Mucosa of descending colon (tissue), 3 donors: ENCODE results near the gene RRP9. TPM values are rescaled to one million over a fixed set of nuclear protein-coding genes. Genes with fewer than 3 reads are reported as not detected.

Source experiments
- ATAC-seq: fragments of 200-7000 bp; cut with Tn5 transposase; one replicate; pipeline ENCODE4 v1.9.1; 2020; ENCODE audit warnings: mild to moderate bottlenecking, moderate library complexity
- DNase-seq, 3 donors: peaks; one replicate each; pipeline ENCODE4 v3.0.0-alpha.2; 2020
- H3K36me3 ChIP-seq: fragments of 200-600 bp; one replicate; pipeline ENCODE4 v1.8.0; 2021; ENCODE audit warnings: low read depth, mild to moderate bottlenecking
- H3K4me1 ChIP-seq: fragments of 200-600 bp; one replicate; pipeline ENCODE4 v1.8.0; 2021; ENCODE audit warnings: low read depth, mild to moderate bottlenecking
- H3K4me3 ChIP-seq: fragments of 200-600 bp; one replicate; pipeline ENCODE4 v1.8.0; 2021; ENCODE audit warnings: mild to moderate bottlenecking
- H3K9me3 ChIP-seq: fragments of 200-600 bp; one replicate; pipeline ENCODE4 v1.8.0; 2021; ENCODE audit warnings: mild to moderate bottlenecking
- CTCF ChIP-seq: fragments of 200-600 bp; IDR thresholded peaks from one replicate; pipeline ENCODE4 v1.8.0; 2022; ENCODE audit warnings: antibody characterized with exemption, mild to moderate bottlenecking
- intact Hi-C, 2 donors: fragments of 100-400 bp; cut with DNase I in 1 of 2; cut with micrococcal nuclease in 1 of 2; formaldehyde crosslinking; loops; one replicate each; pipeline versions ENCODE4 v1.11.0 to v1.11.1; 2022; cut with DNase I, micrococcal nuclease
- total RNA-seq, 3 donors: library from RNA; stranded (reverse); fragmentation: NEBNext Ultra II Directional in 2 of 3; extraction: Animal tissue kit (Norgen Biotek cat#: 25700) in 2 of 3; gene quantifications; one replicate each; pipeline versions ENCODE4 v1.2.1 to v1.2.4, GENCODE V29; 2021 to 2023
- donor health status: DM: no; HTN: no; CAD: no; lungs with moderate emphysema.
- donor health status: DM: no; HTN: no; CAD: no.
- donor health status: DM: no; HTN: yes; CAD: no.

RRP9 gene
- total RNA-seq, 3 donors from 2014 or later, result 11.9 to 15.7 (median 15.3) TPM

GRCh38 chr3:51968170-51968775 is 26.6 kb upstream of the RRP9 start:
- H3K9me3 ChIP-seq, result no peaks in the 10 kb centered on the region
- H3K36me3 ChIP-seq, result no peaks in the 10 kb centered on the region
- H3K4me3 ChIP-seq, result peak overlapping the region; percentile 50
- peaks cover 17% of the 10 kb centered on the region for H3K4me1 ChIP-seq
- ATAC-seq, result peak; percentile 6
- TF ChIP-seq CTCF, result no peak
- DNase-seq, result peak in 1 of 3 donors; percentile 45
- intact Hi-C loops, result no loop called here

- ATAC-seq, result peak; percentile 77
- DNase-seq, result peak; percentile 59 to 75 (median 67)
These were observed 25.9 kb upstream of the RRP9 start, which contains the start of gene PCBP4 for GRCh38 chr3:51967384-51968169. TSS of gene PCBP4 (minus strand) at chr3:51967454. CDS start at chr3:51961240, 6,214 bp downstream.

GRCh38 chr3:51966922-51967383 is 25.2 kb upstream of the RRP9 start:
- no peak for TF ChIP-seq CTCF
- DNase-seq (peak in 1 of 3 donors; percentile 70), ATAC-seq (peak; percentile 67)
- Histone ChIP-seq H3K4me1 (peaks cover 11% of the 10 kb centered on the region), H3K36me3 (no peaks in the 10 kb centered on the region), H3K9me3 (no peaks in the 10 kb centered on the region), H3K4me3 (peak overlapping the region; percentile 32)
- intact Hi-C loops, result no loop called here

More at GRCh38 chr3:51967384-51968169, 25.9 kb upstream of the RRP9 start, which contains the start of gene PCBP4:
- no peaks in the 10 kb centered on the region for H3K36me3 ChIP-seq
- H3K4me3 ChIP-seq, result peak within 1 kb of the TSS; percentile 50
- no peaks in the 10 kb centered on the region for H3K9me3 ChIP-seq
- H3K4me1 ChIP-seq, result peaks cover 16% of the 10 kb centered on the region
- no peak for TF ChIP-seq CTCF
- intact Hi-C loops, result no loop called here

DNA sequence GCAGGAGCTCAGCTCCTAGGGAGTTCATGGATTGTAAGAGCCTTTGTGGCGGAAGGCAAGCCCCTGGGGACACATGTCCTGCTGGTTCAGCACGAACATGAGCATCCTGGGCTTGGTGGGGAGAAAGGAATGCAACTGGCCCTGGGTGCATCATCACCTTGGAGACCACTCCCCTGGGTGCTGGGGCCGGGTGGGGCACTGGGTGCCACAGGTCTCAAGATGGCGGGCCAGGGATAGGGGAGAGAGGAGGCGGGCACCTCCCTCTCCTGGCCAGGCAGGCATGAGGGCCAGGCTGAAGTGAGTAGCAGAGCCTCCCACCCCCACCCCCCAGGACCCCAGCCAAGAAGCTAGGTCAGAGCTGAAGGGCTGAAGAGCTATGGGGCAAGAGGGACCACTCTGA is 24.8 kb upstream of the RRP9 start:
- ATAC-seq (no peak), DNase-seq (peak in 2 of 3 donors; percentile 45 to 61)
- intact Hi-C loops, result no loop called here
- Histone ChIP-seq H3K9me3 (no peaks in the 10 kb centered on the region), H3K36me3 (no peaks in the 10 kb centered on the region), H3K4me1 (peaks cover 11% of the 10 kb centered on the region), H3K4me3 (peak overlapping the region; percentile 32)
- no peak for TF ChIP-seq CTCF

DNA sequence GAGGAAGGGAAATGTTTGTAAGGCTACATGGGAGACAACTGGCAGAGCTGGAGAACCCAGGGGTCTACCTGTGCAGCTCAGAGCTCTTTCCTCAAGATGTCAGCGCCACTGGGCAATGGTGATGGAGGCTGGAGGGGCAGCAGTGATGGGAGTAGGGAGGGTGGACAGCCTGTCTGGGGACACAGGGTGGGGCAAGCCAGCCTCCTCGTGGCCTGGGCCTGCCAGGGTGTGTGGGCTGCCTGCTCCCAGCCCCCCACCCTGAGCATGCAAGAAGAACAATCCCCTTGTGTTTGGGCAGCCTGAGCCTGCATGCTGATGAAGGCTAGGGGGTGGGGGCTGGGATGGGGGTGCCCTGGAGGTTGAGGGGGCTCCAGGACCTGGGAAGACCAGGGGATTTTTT is 24.3 kb upstream of the RRP9 start:
- H3K4me1 ChIP-seq, result peaks cover 11% of the 10 kb centered on the region
- no peak for ATAC-seq
- H3K4me3 ChIP-seq, result no peak overlapping the region
- intact Hi-C loops, result no loop called here
- TF ChIP-seq CTCF, result no peak
- H3K36me3 ChIP-seq, result no peaks in the 10 kb centered on the region
- peak in 2 of 3 donors; percentile 23 to 45 for DNase-seq
- no peaks in the 10 kb centered on the region for H3K9me3 ChIP-seq
